ENCODE results near the gene CDH23. TPM values are rescaled to one million over a fixed set of nuclear protein-coding genes. Genes with fewer than 3 reads are reported as not detected.
A peak's percentile ranks its signal among the peaks of the same experiment; 100 is the strongest.

The CDH23 gene
- total and polyA plus RNA-seq, 10 donors = 2.0 to 19.9 (median 11.0) TPM

DNA sequence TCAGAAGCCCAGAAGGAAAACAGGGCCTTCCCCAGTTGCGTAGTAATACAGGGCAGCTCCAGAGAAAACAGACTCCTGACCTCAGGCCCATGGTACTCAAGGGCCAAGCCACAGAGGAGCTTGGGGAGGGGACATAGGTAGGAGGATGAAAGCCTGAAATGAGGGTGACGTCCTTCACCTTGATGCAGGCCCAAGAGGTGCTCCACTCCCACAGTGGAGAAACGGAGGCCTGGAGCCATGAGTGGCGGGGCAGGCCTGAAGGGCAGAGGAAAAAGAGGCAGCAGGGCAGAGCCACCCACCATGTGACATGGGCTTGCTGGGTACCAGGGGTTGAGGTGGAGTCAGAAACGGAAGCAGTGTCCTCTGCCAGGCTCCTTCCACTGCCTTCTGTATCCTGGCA, 239.9 kb downstream of the CDH23 start:
- Histone ChIP-seq H3K4me1 (peaks cover 3 to 58% (median 36%) of the 10 kb centered on the region in 6 donors), H3K27ac (peak overlapping the region in 6 of 8 donors; percentile 51 to 95 (median 82)), H3K9me3 (no peaks in the 10 kb centered on the region), H3K36me3 (no peaks in the 10 kb centered on the region), H3K4me3 (no peak overlapping the region), H3K27me3 (replicated peaks in 1 of 7) (peaks cover 0 to 14% (median 0%) of the 10 kb centered on the region in 7 donors)
- intact Hi-C loops (cut with DNase I; ENCODE audit: low total_unique reads) = no loop called here
- WGBS, 5 donors = 85 to 94% (median 89%) methylated on average over 5 of the region's 5 CpGs
- TF ChIP-seq CTCF (IDR thresholded peaks at IDR 0.05 in 8 of 11, conservative IDR thresholded peaks at IDR 0.05 in 3 of 11) (no peak), POLR2AphosphoS5 (IDR thresholded peaks at IDR 0.05) (no peak)
- no peak for DNase-seq

- DNase-seq = no peak
- WGBS, 5 donors = 47 to 90% (median 85%) methylated on average over 1 to 2 of the region's 2 CpGs
- no peak for TF ChIP-seq POLR2AphosphoS5 (IDR thresholded peaks at IDR 0.05)
- peak overlapping the region in 1 of 8 donors; percentile 60 for H3K4me3 ChIP-seq
- H3K27me3 ChIP-seq (replicated peaks in 1 of 7) = peaks cover 0 to 9% (median 0%) of the 10 kb centered on the region in 7 donors
- H3K27ac ChIP-seq = peak overlapping the region in 7 of 8 donors; percentile 77 to 95 (median 83)
- no peaks in the 10 kb centered on the region for H3K36me3 ChIP-seq
- H3K4me1 ChIP-seq = peaks cover 3 to 58% (median 36%) of the 10 kb centered on the region in 6 donors
- intact Hi-C loops (cut with DNase I; ENCODE audit: low total_unique reads) = no loop called here
- H3K9me3 ChIP-seq = no peaks in the 10 kb centered on the region
Measured at GRCh38 chr10:71637305-71637704, 240.6 kb downstream of the CDH23 start.

DNA sequence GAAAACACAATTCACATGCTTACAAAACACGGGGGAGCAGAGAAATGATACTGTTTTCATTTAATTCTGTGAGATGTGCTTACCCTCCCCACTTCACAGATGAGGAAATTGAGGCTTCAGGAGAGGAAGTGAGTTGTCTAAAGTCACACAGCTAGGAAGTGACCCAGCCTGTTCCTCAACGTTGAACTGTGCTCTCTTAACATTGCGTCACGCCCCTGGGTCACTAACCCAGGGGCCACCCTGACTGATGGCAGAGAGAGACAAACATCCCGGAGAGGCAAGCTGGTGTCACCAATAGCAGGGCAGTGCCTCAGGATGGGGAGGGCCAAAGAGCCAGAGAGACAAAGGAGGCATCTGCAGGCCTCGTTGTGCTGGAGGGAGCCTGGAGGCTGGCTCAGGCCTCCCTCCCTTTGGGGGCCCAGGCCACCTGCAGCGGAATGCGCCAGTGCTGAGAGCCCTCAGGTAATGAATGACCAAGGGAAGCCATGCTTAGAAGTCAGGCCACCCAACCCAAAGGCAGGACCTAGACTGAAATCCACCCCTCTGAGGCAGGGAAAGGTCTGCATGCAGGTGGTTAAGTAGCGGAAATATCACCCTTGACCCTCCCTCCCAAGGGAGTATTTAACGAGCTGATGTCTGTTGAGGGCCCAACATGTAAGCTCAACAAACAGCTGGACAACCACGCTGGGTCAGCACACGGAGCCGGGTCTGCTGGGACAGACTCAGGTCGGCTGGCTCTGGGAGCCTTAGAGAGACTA, 241.5 kb downstream of the CDH23 start:
- peak; percentile 92 for DNase-seq
- H3K9me3 ChIP-seq = no peaks in the 10 kb centered on the region
- peaks cover 3 to 58% (median 36%) of the 10 kb centered on the region in 6 donors for H3K4me1 ChIP-seq
- peak overlapping the region in 3 of 8 donors; percentile 17 to 60 (median 21) for H3K4me3 ChIP-seq
- peaks cover 0 to 5% (median 0%) of the 10 kb centered on the region in 7 donors for H3K27me3 ChIP-seq (replicated peaks in 1 of 7)
- intact Hi-C loops (cut with DNase I; ENCODE audit: low total_unique reads) = no loop called here
- WGBS, 5 donors = 35 to 48% (median 38%) methylated on average over 9 to 14 of the region's 14 CpGs
- H3K27ac ChIP-seq = peak overlapping the region; percentile 66 to 95 (median 82)
- TF ChIP-seq CTCF (IDR thresholded peaks at IDR 0.05 in 8 of 11, conservative IDR thresholded peaks at IDR 0.05 in 3 of 11) (peak in 1 of 11 experiments; percentile 20), POLR2A (IDR thresholded peaks at IDR 0.05) (no peak), POLR2AphosphoS5 (IDR thresholded peaks at IDR 0.05) (peak; percentile 71 to 91 (median 73))
- H3K36me3 ChIP-seq = no peaks in the 10 kb centered on the region

DNA sequence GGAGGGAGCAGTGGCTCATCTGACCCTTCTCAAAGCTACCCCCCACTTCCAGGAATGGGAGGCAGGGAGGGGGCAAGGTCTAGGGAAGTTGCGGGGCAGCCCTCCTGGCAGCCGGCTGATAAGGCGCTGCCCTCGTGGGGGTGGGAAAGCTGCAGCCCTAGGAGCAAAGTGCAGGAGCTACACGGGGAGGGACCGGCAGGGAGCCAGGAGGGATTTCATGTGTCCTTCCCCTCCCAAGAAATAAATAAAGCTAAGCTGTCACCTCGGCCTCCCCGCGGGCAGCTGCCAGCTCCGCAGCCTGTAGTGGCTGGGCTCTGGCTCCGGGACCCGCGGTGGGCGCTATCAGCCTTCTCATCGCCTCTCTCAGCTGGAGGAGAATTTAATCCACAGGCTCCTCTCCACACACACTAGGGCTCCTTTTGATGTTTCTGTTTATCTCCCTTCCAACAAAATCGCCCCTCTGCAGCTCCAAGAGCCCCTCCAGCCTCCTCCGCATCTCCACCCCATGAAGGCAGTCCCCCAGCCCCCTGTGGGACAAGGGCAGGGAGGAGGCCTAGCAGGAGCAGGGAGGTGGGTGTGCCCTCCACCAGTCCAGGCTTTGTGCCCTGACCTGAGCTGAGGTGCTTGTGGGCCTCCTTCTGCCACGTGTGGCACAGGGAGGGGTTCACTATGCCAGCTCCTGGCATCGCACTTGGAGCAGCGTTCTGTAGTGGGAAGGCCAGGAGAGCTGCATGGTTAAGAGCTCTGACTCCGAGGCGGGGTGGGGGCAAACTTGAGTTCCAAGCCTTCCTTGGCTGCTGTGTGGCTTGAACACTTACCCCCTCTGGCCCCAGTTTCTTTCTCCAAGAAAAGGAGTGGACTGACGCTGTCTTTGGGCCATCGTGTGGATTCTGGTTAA, 242.4 kb downstream of the CDH23 start:
- TF ChIP-seq CTCF (IDR thresholded peaks at IDR 0.05 in 8 of 11, conservative IDR thresholded peaks at IDR 0.05 in 3 of 11) = no peak
- TF ChIP-seq POLR2AphosphoS5 (IDR thresholded peaks at IDR 0.05) = peak; percentile 48 to 78 (median 54)
- H3K27ac ChIP-seq = peak overlapping the region; percentile 66 to 95 (median 82)
- peak overlapping the region in 4 of 8 donors; percentile 0 to 60 (median 19) for H3K4me3 ChIP-seq
- intact Hi-C loops (cut with DNase I; ENCODE audit: low total_unique reads) = no loop called here
- no peaks in the 10 kb centered on the region for H3K36me3 ChIP-seq
- H3K9me3 ChIP-seq = no peaks in the 10 kb centered on the region
- 40 to 47% (median 44%) methylated on average over 23 to 24 of the region's 24 CpGs for WGBS, 5 donors
- DNase-seq = peak; percentile 88
- H3K4me1 ChIP-seq = peaks cover 3 to 62% (median 36%) of the 10 kb centered on the region in 6 donors
- H3K27me3 ChIP-seq (replicated peaks in 1 of 7) = peaks cover 0 to 5% (median 0%) of the 10 kb centered on the region in 7 donors
